ENCODE measurements around the gene LDB1.

Gene LDB1

GRCh38 chr10:102120142-102120990, at the start of gene LDB1:
TSS of gene LDB1 (minus strand) at chr10:102120368. CDS start at chr10:102120110, 258 bp downstream.
- DNase-seq (ENCODE audit: low read depth): peak; percentile 80
- no peak for TF ChIP-seq CTCF (IDR thresholded peaks at IDR 0.05; ENCODE audit: insufficient read depth, low read depth, low read length, missing control alignments)
- peak within 1 kb of the TSS; percentile 79 for H3K4me3 ChIP-seq (ENCODE audit: low read length)

- no peak overlapping the region for H3K4me3 ChIP-seq (ENCODE audit: low read length)
- TF ChIP-seq CTCF (IDR thresholded peaks at IDR 0.05; ENCODE audit: insufficient read depth, low read depth, low read length, missing control alignments): no peak
- DNase-seq (ENCODE audit: low read depth): no peak
Observed at GRCh38 chr10:102167861-102168260, 47.7 kb upstream of the LDB1 start.

GRCh38 chr10:102163342-102163989, 43.3 kb upstream of the LDB1 start:
- H3K4me3 ChIP-seq (ENCODE audit: low read length): no peak overlapping the region
- TF ChIP-seq CTCF (IDR thresholded peaks at IDR 0.05; ENCODE audit: insufficient read depth, low read depth, low read length, missing control alignments): no peak
- no peak for DNase-seq (ENCODE audit: low read depth)

GRCh38 chr10:102159831-102160230, 39.7 kb upstream of the LDB1 start:
- no peak overlapping the region for H3K4me3 ChIP-seq (ENCODE audit: low read length)
- TF ChIP-seq CTCF (IDR thresholded peaks at IDR 0.05; ENCODE audit: insufficient read depth, low read depth, low read length, missing control alignments): no peak
- DNase-seq (ENCODE audit: low read depth): no peak

- DNase-seq (ENCODE audit: low read depth): no peak
- H3K4me3 ChIP-seq (ENCODE audit: low read length): no peak overlapping the region
- TF ChIP-seq CTCF (IDR thresholded peaks at IDR 0.05; ENCODE audit: insufficient read depth, low read depth, low read length, missing control alignments): no peak
Observed at GRCh38 chr10:102159051-102159597, 39.0 kb upstream of the LDB1 start.

GRCh38 chr10:102157224-102157623, 37.1 kb upstream of the LDB1 start:
- no peak for DNase-seq (ENCODE audit: low read depth)
- no peak for TF ChIP-seq CTCF (IDR thresholded peaks at IDR 0.05; ENCODE audit: insufficient read depth, low read depth, low read length, missing control alignments)
- no peak overlapping the region for H3K4me3 ChIP-seq (ENCODE audit: low read length)

Data from epithelial cell of esophagus (primary cell).